ENCODE measurements around the gene OR2AP1. TPM values are rescaled to one million over a fixed set of nuclear protein-coding genes. Genes with fewer than 3 reads are reported as not detected.

The OR2AP1 gene
- total RNA-seq, 4 donors from 2014 or later, result not detected

- H3K27me3 ChIP-seq, result no peaks in the 10 kb centered on the region
- H3K9me3 ChIP-seq, result peaks cover 0 to 9% (median 0%) of the 10 kb centered on the region in 4 donors
- H3K4me1 ChIP-seq, result no peaks in the 10 kb centered on the region
- H3K36me3 ChIP-seq, result no peaks in the 10 kb centered on the region
- TF ChIP-seq CTCF (IDR thresholded peaks at IDR 0.05) (no peak), POLR2A (IDR thresholded peaks at IDR 0.05) (no peak)
- no peak overlapping the region for H3K4me3 ChIP-seq
- DNase-seq, result no peak
- H3K27ac ChIP-seq, result no peak overlapping the region
Observed at GRCh38 chr12:55614764-55615163, 42.5 kb downstream of the OR2AP1 start.

DNA sequence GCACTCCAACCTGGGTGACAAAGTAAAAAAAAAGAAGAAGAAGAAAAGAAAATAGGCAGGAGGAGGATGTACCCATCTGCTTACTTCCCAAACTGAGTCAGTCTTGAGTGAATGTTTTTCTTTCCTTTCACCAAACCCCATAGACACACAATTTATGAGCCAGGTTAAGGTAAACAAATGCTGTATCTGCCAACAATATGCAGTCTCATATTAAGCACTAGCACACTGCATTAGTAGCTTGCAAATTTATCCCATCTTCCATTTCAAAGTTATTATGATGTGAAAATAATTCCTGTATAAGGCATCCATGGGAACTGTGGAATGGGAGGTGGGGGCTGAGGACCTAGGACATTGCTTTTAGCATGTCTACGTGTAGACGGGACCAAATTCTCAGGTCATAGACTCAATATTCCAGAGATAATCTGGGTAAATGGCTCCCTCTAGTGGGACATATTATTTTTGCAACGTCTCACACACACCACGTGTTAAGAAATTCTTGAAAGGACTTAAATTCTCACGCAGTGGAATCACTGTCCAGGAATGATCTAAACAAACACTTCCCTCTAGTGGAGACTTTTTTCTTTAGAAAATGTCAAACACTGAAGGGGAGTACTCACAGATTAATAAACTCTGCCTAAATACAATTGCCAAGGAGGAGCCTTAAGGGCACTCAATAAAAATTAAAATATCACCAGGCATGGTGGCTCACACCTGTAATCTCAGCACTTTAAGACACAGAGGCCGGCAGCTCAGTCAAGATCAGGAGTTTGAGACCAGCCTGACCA, 47.3 kb downstream of the OR2AP1 start:
- peak; percentile 51 to 93 (median 88) for TF ChIP-seq CTCF (IDR thresholded peaks at IDR 0.05)
- no peak for TF ChIP-seq POLR2A (IDR thresholded peaks at IDR 0.05)
- H3K4me3 ChIP-seq, result no peak overlapping the region
- peaks cover 0 to 9% (median 0%) of the 10 kb centered on the region in 4 donors for H3K9me3 ChIP-seq
- H3K4me1 ChIP-seq, result no peaks in the 10 kb centered on the region
- no peak overlapping the region for H3K27ac ChIP-seq
- no peaks in the 10 kb centered on the region for H3K27me3 ChIP-seq
- no peaks in the 10 kb centered on the region for H3K36me3 ChIP-seq
- DNase-seq, result peak in 1 of 3 donors; percentile 55

DNA sequence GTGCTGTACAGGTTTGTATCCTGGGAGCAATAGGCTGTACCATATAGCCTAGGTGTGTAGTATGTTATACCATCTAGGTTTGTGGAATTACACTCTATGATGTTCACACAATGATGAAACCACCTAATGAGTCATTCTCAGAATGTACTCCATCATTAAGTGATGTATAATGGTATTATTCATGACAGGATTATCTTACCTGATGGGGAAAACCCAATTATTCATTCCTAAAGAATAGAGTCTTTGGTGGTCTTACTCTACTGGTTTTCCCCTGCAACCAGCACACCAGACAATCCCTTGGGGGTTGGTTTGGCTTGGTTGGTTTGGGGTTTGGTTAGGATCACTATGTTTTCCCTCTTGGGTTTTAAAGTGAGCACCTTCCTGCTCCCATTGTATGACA, 51.8 kb downstream of the OR2AP1 start:
- Histone ChIP-seq H3K27me3 (no peaks in the 10 kb centered on the region), H3K4me3 (no peak overlapping the region), H3K27ac (no peak overlapping the region), H3K36me3 (no peaks in the 10 kb centered on the region), H3K4me1 (no peaks in the 10 kb centered on the region), H3K9me3 (no peaks in the 10 kb centered on the region)
- no peak for DNase-seq
- no peak for TF ChIP-seq POLR2A (IDR thresholded peaks at IDR 0.05)
- TF ChIP-seq CTCF (IDR thresholded peaks at IDR 0.05), result no peak

Other genes starting within 250 kb of the OR2AP1 start
- not detected for gene OR6C3, start 241.7 kb upstream of the OR2AP1 start, total RNA-seq
- not detected for gene OR6C75, start 209.5 kb upstream of the OR2AP1 start, total RNA-seq
- not detected for gene OR6C65, start 171.9 kb upstream of the OR2AP1 start, total RNA-seq
- not detected for gene OR6C76, start 146.2 kb upstream of the OR2AP1 start, total RNA-seq
- gene OR6C2, start 128.4 kb upstream of the OR2AP1 start, total RNA-seq, result not detected
- not detected for gene OR6C70, start 102.3 kb upstream of the OR2AP1 start, total RNA-seq
- gene OR6C68, start 80.1 kb upstream of the OR2AP1 start, total RNA-seq, result not detected
- gene OR6C4, start 22.9 kb upstream of the OR2AP1 start, total RNA-seq, result not detected
- not detected for gene OR10P1, start 64.4 kb downstream of the OR2AP1 start, total RNA-seq
- gene ITGA7, start 135.4 kb downstream of the OR2AP1 start, total RNA-seq, result 10 to 100 TPM; 13.1 to 29.0 (median 27.0) TPM
- 100 to 1,000 TPM in 3 of 4 donors, 10 to 100 TPM in 1; 72.6 to 332 (median 248) TPM for gene BLOC1S1, start 143.6 kb downstream of the OR2AP1 start, total RNA-seq
- gene RDH5, start 147.9 kb downstream of the OR2AP1 start, total RNA-seq, result 100 to 1,000 TPM in 1 of 4 donors, 10 to 100 TPM in 3; 47.0 to 113 (median 90.9) TPM
- 100 to 1,000 TPM; 139 to 433 (median 351) TPM for gene CD63, start 156.5 kb downstream of the OR2AP1 start, total RNA-seq
- 10 to 100 TPM in 1 of 4 donors, 1 to 10 TPM in 1, under 1 TPM in 2; 0.35 to 14.9 (median 1.1) TPM for gene GDF11, start 170.7 kb downstream of the OR2AP1 start, total RNA-seq
- 10 to 100 TPM; 21.9 to 60.2 (median 44.9) TPM for gene SARNP, start 245.3 kb downstream of the OR2AP1 start, total RNA-seq
- 10 to 100 TPM in 3 of 4 donors, 1 to 10 TPM in 1; 5.0 to 31.2 (median 24.2) TPM for gene ORMDL2, start 245.6 kb downstream of the OR2AP1 start, total RNA-seq

Data from Peyer's patch (tissue), 4 donors.